GM19397 (cell line): ENCODE results near the gene PCBP3.
"Not testable (repeated sequence)": the region's sequence is repeated elsewhere in the genome, so short reads cannot be mapped to it uniquely, and the experiment has no call there.

Experiments used
- ATAC-seq: cut with Tn5 transposase; IDR thresholded peaks from one replicate; pipeline ENCODE4 v1.9.1; 2021; ENCODE audit warnings: mild to moderate bottlenecking, moderate library complexity; ENCODE audit not compliant: unreplicated experiment

PCBP3 gene

GRCh38 chr21:45973475-45974072, 330.0 kb downstream of the PCBP3 start:
- ATAC-seq, result no peak

- ATAC-seq, result no peak
Observed at GRCh38 chr21:45974073-45975019, 330.8 kb downstream of the PCBP3 start.

- no peak for ATAC-seq
Observed at GRCh38 chr21:45975020-45975666, 331.6 kb downstream of the PCBP3 start.

GRCh38 chr21:45975667-45976409, 332.3 kb downstream of the PCBP3 start:
- not testable (repeated sequence) for ATAC-seq

GRCh38 chr21:45976701-45977311, 333.3 kb downstream of the PCBP3 start:
- no peak for ATAC-seq

- ATAC-seq, result no peak
Observed at GRCh38 chr21:45977396-45977795, 333.9 kb downstream of the PCBP3 start.

GRCh38 chr21:45979141-45979631, 335.7 kb downstream of the PCBP3 start:
- ATAC-seq, result no peak

- ATAC-seq, result no peak
Observed at GRCh38 chr21:45979651-45980050, 336.1 kb downstream of the PCBP3 start.

- no peak for ATAC-seq
Observed at GRCh38 chr21:45980271-45980670, 336.7 kb downstream of the PCBP3 start.

- no peak for ATAC-seq
Observed at GRCh38 chr21:45980697-45981096, 337.2 kb downstream of the PCBP3 start.

- ATAC-seq, result no peak
Observed at GRCh38 chr21:45981151-45982091, 337.9 kb downstream of the PCBP3 start, which contains the start of gene COL6A1. TSS of gene COL6A1 (plus strand) at chr21:45981770. CDS start at chr21:45981851, 81 bp downstream.

GRCh38 chr21:45982092-45982757, 338.7 kb downstream of the PCBP3 start:
- ATAC-seq, result no peak

GRCh38 chr21:45982758-45983648, 339.5 kb downstream of the PCBP3 start:
- ATAC-seq, result no peak

GRCh38 chr21:45983649-45983965, 340.1 kb downstream of the PCBP3 start:
- no peak for ATAC-seq

GRCh38 chr21:45983981-45984551, 340.5 kb downstream of the PCBP3 start:
- no peak for ATAC-seq

- no peak for ATAC-seq
Observed at GRCh38 chr21:45984584-45985095, 341.1 kb downstream of the PCBP3 start.
